ENCODE measurements around the gene STXBP5. TPM values are rescaled to one million over a fixed set of nuclear protein-coding genes. Genes with fewer than 3 reads are reported as not detected.

STXBP5 gene
- total RNA-seq, 2 experiments from 2014 or later: 14.4 to 15.0 TPM

DNA sequence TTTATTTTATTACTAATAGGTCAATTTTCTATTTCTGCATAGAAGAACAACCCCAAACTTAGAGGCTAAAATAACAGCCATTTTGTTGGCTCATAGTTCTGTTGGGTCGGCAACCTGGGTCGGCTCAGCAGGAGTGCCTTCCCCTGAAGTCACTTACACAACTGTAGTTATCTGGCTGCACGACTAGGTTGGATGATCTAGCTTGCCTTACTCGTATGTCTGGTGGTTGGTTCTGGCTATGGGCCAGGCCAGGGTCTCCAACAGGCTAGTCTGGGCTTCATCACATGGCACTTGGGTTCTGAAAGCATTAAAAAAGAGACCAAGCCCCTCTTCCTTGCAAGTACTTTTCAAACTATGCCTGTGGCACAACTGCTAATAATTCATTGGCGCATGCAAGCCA is 53.5 kb downstream of the STXBP5 start:
- Mint-ChIP-seq H3K27ac (no peak overlapping the region), H3K36me3 (ENCODE audit: low read depth) (peaks cover 12% of the 10 kb centered on the region), H3K4me3 (no peak overlapping the region), H3K27me3 (no peaks in the 10 kb centered on the region), H3K4me1 (peaks cover 8% of the 10 kb centered on the region), H3K9me3 (ENCODE audit: low read depth) (peaks cover 8% of the 10 kb centered on the region)
- CTCF ChIA-PET: no interaction called here
- POLR2A ChIA-PET: no interaction called here
- DNase-seq: no peak
- intact Hi-C loops (cut with DNase I, micrococcal nuclease): no loop called here
- no peak for ATAC-seq

DNA sequence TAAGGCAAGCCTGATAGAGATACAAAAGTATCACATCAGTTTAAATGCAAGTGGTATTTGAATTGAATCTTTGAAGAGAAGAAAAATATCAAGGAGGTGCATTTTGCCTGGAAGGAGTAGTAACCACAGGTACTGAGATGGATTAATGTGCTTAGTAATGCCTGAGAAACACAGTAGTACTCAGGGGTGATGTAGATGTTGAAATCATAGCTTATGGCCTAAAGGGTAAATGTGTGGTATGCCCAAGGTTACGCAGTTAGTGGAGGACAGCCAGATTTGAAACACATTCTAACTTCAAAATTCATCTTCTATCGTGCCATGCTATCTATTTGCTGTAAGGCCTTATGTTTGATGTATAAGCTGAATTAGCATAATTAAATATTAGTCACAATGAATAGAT is 55.9 kb downstream of the STXBP5 start:
- no peaks in the 10 kb centered on the region for H3K9me3 Mint-ChIP-seq (ENCODE audit: low read depth)
- POLR2A ChIA-PET: no interaction called here
- no peak for DNase-seq
- no peaks in the 10 kb centered on the region for H3K27me3 Mint-ChIP-seq
- CTCF ChIA-PET: no interaction called here
- no peak overlapping the region for H3K4me3 Mint-ChIP-seq
- ATAC-seq: no peak
- H3K36me3 Mint-ChIP-seq (ENCODE audit: low read depth): peaks cover 13% of the 10 kb centered on the region
- H3K4me1 Mint-ChIP-seq: peaks cover 4% of the 10 kb centered on the region
- intact Hi-C loops (cut with DNase I, micrococcal nuclease): no loop called here
- no peak overlapping the region for H3K27ac Mint-ChIP-seq

DNA sequence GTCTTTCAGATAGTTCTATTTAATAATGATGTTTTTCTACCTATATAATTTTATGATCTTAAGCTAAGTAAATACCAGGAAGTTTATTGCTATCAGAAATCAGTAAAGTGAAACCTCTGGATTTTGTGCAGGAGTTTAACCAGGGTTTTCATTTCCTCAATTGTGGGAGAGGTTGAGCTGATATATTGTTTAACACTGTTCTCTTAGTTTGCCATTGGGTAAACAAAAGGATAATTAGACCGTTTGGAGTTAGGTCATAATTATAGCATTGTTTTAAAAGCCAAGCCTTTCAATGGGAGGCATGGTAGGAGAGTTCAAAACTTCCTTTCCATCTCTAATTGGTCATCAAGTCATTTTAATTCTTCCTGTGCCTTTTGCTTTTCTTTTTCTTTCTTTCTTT is 58.7 kb downstream of the STXBP5 start:
- no peaks in the 10 kb centered on the region for H3K9me3 Mint-ChIP-seq (ENCODE audit: low read depth)
- no peaks in the 10 kb centered on the region for H3K27me3 Mint-ChIP-seq
- intact Hi-C loops (cut with DNase I, micrococcal nuclease): no loop called here
- no peak overlapping the region for H3K4me3 Mint-ChIP-seq
- ATAC-seq: no peak
- ChIA-PET CTCF (no interaction called here), POLR2A (no interaction called here)
- peaks cover 32% of the 10 kb centered on the region for H3K36me3 Mint-ChIP-seq (ENCODE audit: low read depth)
- H3K27ac Mint-ChIP-seq: no peak overlapping the region
- no peak for DNase-seq
- peaks cover 6% of the 10 kb centered on the region for H3K4me1 Mint-ChIP-seq

DNA sequence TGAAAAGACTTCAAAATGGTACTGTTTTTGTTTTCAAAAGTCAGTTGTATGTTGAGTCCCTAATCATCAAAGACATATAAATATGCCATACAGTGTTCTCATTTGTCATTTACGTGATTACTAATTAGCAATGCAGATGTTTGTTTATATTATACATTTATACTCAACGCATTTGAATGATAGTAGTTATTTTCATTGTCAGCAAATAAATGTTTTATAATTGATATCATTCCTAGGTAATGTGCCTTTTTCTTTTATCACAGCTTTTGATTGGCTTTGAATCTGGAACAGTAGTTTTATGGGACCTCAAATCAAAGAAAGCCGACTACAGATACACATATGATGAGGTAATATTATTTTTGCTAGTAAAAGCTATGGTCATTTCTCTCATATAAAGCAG is 62.6 kb downstream of the STXBP5 start:
- no peak for DNase-seq
- ATAC-seq: no peak
- POLR2A ChIA-PET: no interaction called here
- no peaks in the 10 kb centered on the region for H3K27me3 Mint-ChIP-seq
- no peak overlapping the region for H3K27ac Mint-ChIP-seq
- CTCF ChIA-PET: interaction anchor here (0.9 to 1.0 kb wide), 2 partner anchors 36 to 116 kb away, joined by 3 to 4 read pairs; no protein-coding TSS in a partner anchor
- no peak overlapping the region for H3K4me3 Mint-ChIP-seq
- peaks cover 17% of the 10 kb centered on the region for H3K4me1 Mint-ChIP-seq
- intact Hi-C loops (cut with DNase I, micrococcal nuclease): loop anchor here in 1 of 2 experiments (5.0 kb wide), 2 partner anchors 60 to 415 kb away; no protein-coding TSS in a partner anchor
- H3K9me3 Mint-ChIP-seq (ENCODE audit: low read depth): no peaks in the 10 kb centered on the region
- peaks cover 48% of the 10 kb centered on the region for H3K36me3 Mint-ChIP-seq (ENCODE audit: low read depth)

DNA sequence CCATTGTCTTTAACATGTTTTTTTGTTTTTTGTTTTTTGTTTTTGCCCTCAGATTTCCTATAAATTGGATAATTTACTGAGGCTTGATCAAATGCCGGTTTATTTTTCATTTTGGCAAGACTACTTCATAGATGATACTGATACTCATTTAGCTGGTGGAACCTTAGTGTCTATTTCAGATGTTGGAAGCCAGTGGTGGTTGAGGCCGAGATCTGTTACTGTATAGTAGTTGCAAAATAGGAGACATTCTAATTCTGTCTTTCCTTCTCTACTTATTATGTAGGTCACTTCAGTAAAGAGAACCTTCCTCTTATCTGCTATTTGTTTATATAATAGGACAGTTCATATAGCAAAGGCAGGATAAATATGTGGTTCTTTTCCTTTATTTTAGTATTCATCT is 63.4 kb downstream of the STXBP5 start:
- H3K4me1 Mint-ChIP-seq: peaks cover 17% of the 10 kb centered on the region
- intact Hi-C loops (cut with DNase I, micrococcal nuclease): loop anchor here (1.0 to 5.0 kb wide), 5 partner anchors 15 to 415 kb away; no protein-coding TSS in a partner anchor
- ChIA-PET POLR2A (interaction anchor here (0.5 kb wide), 1 partner anchor 15 kb away, joined by 3 read pairs; no protein-coding TSS in a partner anchor), CTCF (interaction anchor here (0.9 kb wide), 1 partner anchor 37 kb away, joined by 4 read pairs; no protein-coding TSS in a partner anchor)
- no peak overlapping the region for H3K4me3 Mint-ChIP-seq
- peaks cover 50% of the 10 kb centered on the region for H3K36me3 Mint-ChIP-seq (ENCODE audit: low read depth)
- H3K27me3 Mint-ChIP-seq: no peaks in the 10 kb centered on the region
- peak overlapping the region; percentile 68 for H3K27ac Mint-ChIP-seq
- ATAC-seq: no peak
- H3K9me3 Mint-ChIP-seq (ENCODE audit: low read depth): no peaks in the 10 kb centered on the region
- no peak for DNase-seq

DNA sequence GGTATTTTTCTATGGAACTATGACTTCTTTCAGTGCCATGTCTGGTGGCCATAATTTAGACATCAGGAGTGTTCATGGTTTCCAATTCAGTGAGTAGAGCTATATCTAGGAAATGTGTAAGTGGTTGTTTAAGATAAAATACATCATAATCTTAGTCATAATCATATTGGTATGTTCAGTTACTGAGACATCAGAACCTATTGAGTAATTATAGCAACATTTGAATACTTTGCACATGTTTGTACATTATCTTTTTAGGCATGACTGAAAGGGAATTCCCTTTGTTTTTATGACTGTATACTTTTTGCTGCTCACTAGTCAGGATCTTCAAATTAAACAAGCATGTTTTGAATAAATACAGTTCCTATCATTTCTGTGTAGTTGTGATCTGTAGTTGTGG is 64.0 kb downstream of the STXBP5 start:
- Mint-ChIP-seq H3K27me3 (no peaks in the 10 kb centered on the region), H3K27ac (peak overlapping the region; percentile 79), H3K4me3 (no peak overlapping the region), H3K36me3 (ENCODE audit: low read depth) (peaks cover 50% of the 10 kb centered on the region), H3K4me1 (peaks cover 17% of the 10 kb centered on the region), H3K9me3 (ENCODE audit: low read depth) (no peaks in the 10 kb centered on the region)
- ChIA-PET CTCF (no interaction called here), POLR2A (interaction anchor here (0.5 kb wide), 1 partner anchor 15 kb away, joined by 3 read pairs; no protein-coding TSS in a partner anchor)
- DNase-seq (no peak), ATAC-seq (peak; percentile 92)
- intact Hi-C loops (cut with DNase I, micrococcal nuclease): loop anchor here (1.0 to 5.0 kb wide), 5 partner anchors 14 to 416 kb away; no protein-coding TSS in a partner anchor

DNA sequence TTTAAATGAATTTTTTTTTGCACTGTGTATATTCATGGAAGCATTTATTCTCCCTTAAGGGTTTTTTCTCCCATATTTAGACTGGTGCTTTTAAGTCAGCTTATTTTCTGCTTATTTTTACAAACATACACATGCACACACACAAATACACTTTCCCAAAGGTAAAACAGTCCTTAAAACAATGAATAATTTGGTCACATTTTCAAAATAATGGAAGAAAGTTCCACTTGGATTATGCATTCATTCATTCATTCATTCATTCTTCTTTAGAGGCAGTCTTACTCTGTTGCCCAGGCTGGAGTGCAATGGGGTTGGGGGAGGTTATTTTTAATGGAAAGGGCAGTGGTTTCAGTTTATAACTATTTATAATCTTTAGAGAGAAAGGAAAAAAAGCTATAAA is 69.8 kb downstream of the STXBP5 start:
- Mint-ChIP-seq H3K4me3 (no peak overlapping the region), H3K4me1 (peaks cover 4% of the 10 kb centered on the region), H3K27ac (no peak overlapping the region), H3K27me3 (no peaks in the 10 kb centered on the region), H3K36me3 (ENCODE audit: low read depth) (peaks cover 44% of the 10 kb centered on the region), H3K9me3 (ENCODE audit: low read depth) (no peaks in the 10 kb centered on the region)
- ChIA-PET CTCF (no interaction called here), POLR2A (no interaction called here)
- DNase-seq (no peak), ATAC-seq (no peak)
- intact Hi-C loops (cut with DNase I, micrococcal nuclease): no loop called here

DNA sequence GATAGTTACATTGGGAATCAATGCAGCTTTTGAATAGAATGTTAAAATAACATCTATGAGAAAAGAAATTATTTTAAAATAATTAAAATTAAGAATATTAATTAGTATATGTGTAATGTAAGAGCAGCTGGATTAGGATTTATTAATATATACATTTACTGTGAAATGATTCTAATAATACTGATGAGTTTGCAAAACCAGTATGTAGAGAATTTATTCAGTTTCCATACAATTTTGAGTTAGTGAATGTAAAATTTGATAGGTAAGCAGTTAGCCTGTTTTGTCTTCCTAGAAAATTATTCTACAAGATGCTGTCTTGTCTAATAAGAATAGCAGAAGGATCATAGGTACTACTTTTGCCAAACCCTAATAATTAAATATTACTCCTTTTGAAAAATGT is 70.6 kb downstream of the STXBP5 start:
- POLR2A ChIA-PET: no interaction called here
- no peaks in the 10 kb centered on the region for H3K27me3 Mint-ChIP-seq
- H3K36me3 Mint-ChIP-seq (ENCODE audit: low read depth): peaks cover 45% of the 10 kb centered on the region
- CTCF ChIA-PET: no interaction called here
- H3K27ac Mint-ChIP-seq: no peak overlapping the region
- DNase-seq (no peak), ATAC-seq (no peak)
- peaks cover 12% of the 10 kb centered on the region for H3K4me1 Mint-ChIP-seq
- intact Hi-C loops (cut with DNase I, micrococcal nuclease): no loop called here
- no peak overlapping the region for H3K4me3 Mint-ChIP-seq
- no peaks in the 10 kb centered on the region for H3K9me3 Mint-ChIP-seq (ENCODE audit: low read depth)

DNA sequence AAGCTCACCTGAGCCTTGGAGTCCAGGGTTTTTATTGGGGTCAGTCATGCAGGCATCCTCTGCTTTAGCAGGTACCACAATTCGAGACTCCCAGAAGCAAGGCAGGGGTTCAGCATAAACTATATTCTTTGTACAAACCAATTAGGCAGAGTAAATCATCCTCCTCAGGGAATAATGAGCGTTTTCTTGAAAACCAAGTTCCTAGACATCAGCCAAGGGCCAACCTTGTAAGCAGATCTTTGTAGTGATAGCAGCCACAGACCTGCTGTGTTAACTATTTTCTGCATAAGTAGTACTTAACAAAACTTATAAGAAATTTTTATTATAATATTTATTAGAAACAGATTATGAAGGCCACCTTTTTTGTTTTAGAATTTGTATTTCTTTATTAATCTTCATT is 74.7 kb downstream of the STXBP5 start:
- DNase-seq (no peak), ATAC-seq (no peak)
- Mint-ChIP-seq H3K4me1 (peaks cover 38% of the 10 kb centered on the region), H3K4me3 (no peak overlapping the region), H3K36me3 (ENCODE audit: low read depth) (peaks cover 38% of the 10 kb centered on the region), H3K27me3 (no peaks in the 10 kb centered on the region), H3K27ac (peak overlapping the region; percentile 72), H3K9me3 (ENCODE audit: low read depth) (no peaks in the 10 kb centered on the region)
- ChIA-PET CTCF (no interaction called here), POLR2A (no interaction called here)
- intact Hi-C loops (cut with DNase I, micrococcal nuclease): no loop called here

DNA sequence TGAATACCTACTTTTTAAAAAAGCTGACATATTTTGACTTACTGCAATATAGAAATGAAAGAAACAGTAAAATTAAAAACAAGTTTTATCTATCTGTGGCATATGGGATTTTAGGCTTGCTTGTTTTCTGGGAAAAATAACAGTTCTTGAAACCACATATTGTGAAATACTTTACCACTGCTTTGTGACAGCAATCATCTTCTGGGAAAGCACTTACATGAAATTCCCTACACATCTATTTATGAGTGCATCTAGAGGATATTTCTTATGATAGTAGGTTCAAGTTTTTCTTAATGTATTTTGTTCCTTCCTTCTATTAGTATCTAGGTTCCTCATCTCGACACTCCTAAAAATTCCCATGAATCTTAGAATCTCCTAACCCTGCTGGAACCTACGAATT is 75.2 kb downstream of the STXBP5 start:
- ChIA-PET POLR2A (no interaction called here), CTCF (no interaction called here)
- intact Hi-C loops (cut with DNase I, micrococcal nuclease): no loop called here
- H3K9me3 Mint-ChIP-seq (ENCODE audit: low read depth): no peaks in the 10 kb centered on the region
- peak overlapping the region; percentile 77 for H3K27ac Mint-ChIP-seq
- peaks cover 36% of the 10 kb centered on the region for H3K36me3 Mint-ChIP-seq (ENCODE audit: low read depth)
- DNase-seq (no peak), ATAC-seq (no peak)
- peaks cover 40% of the 10 kb centered on the region for H3K4me1 Mint-ChIP-seq
- no peaks in the 10 kb centered on the region for H3K27me3 Mint-ChIP-seq
- H3K4me3 Mint-ChIP-seq: no peak overlapping the region

DNA sequence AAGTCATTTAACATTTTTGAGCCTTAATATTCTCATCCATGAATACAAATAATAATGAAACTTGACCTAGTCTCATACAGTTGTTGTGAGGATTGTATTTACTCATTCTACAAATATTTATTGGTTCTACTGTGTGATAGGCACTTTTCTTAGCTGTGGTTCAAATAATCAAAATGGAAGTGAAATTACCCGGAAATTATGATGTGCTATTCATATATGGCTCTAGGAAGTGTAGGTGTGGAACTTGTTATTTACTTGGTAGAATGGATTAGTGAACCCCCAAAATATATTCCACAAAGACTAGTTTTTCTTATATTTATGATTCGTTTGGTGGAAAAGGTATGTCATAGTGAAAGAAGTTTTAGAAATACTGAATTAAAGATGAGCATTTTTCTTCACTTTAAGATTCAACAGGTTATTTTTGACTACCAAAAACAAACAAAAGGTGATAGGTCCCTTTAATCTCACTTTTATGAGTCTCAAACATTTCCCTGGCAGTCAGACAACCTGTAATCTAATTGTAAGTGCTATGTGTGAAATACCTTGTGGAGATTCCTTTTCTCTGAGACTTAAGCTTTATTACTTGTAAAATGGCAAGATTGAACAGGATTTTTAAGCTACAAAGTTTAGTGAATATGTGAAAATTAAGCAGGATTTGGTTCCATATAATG is 77.8 kb downstream of the STXBP5 start:
- DNase-seq: no peak
- H3K36me3 Mint-ChIP-seq (ENCODE audit: low read depth): peaks cover 35% of the 10 kb centered on the region
- intact Hi-C loops (cut with DNase I, micrococcal nuclease): loop anchor here (1.0 to 5.0 kb wide), 6 partner anchors 14 to 428 kb away; partner anchors contain the start of gene STXBP5 (in 1 of the 2)
- H3K4me1 Mint-ChIP-seq: peaks cover 49% of the 10 kb centered on the region
- H3K9me3 Mint-ChIP-seq (ENCODE audit: low read depth): no peaks in the 10 kb centered on the region
- H3K27me3 Mint-ChIP-seq: no peaks in the 10 kb centered on the region
- peak overlapping the region; percentile 90 for H3K27ac Mint-ChIP-seq
- H3K4me3 Mint-ChIP-seq: no peak overlapping the region
- CTCF ChIA-PET: interaction anchor here (0.7 to 1.7 kb wide), 3 partner anchors 60 to 141 kb away, joined by 3 to 4 read pairs (median 4); no protein-coding TSS in a partner anchor
- peak; percentile 64 for ATAC-seq
- POLR2A ChIA-PET: no interaction called here

DNA sequence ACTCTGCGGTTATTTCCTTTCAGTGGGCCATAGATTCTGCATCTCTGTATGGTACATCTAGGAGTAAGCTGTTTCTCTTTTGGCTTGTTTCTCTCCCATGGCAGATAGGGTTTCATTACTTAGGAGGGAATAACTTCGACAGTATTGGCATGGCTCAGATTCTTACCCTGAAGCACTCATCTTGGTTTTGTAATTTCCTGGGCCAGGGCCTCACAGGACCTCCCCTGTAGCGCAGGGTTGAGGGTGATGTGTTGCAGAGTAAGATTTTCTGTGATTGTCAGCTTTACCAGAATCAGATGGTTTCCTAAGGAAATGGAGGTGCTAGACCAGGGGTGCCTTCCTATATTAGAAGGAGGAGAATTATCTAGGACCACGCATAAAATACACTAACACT is 78.3 kb downstream of the STXBP5 start:
- POLR2A ChIA-PET: interaction anchor here (0.6 kb wide), 2 partner anchors 15 to 335 kb away, joined by 3 to 4 read pairs; no protein-coding TSS in a partner anchor
- H3K36me3 Mint-ChIP-seq (ENCODE audit: low read depth): peaks cover 30% of the 10 kb centered on the region
- H3K9me3 Mint-ChIP-seq (ENCODE audit: low read depth): no peaks in the 10 kb centered on the region
- intact Hi-C loops (cut with DNase I, micrococcal nuclease): loop anchor here (1.0 to 5.0 kb wide), 6 partner anchors 14 to 428 kb away; partner anchors contain the start of gene STXBP5 (in 1 of the 2)
- CTCF ChIA-PET: interaction anchor here (0.7 to 1.7 kb wide), 4 partner anchors 9 to 142 kb away, joined by 3 to 4 read pairs (median 4); no protein-coding TSS in a partner anchor
- peak overlapping the region; percentile 90 for H3K27ac Mint-ChIP-seq
- DNase-seq (peak; percentile 11), ATAC-seq (peak; percentile 38)
- H3K4me3 Mint-ChIP-seq: no peak overlapping the region
- H3K27me3 Mint-ChIP-seq: no peaks in the 10 kb centered on the region
- H3K4me1 Mint-ChIP-seq: peaks cover 49% of the 10 kb centered on the region

Data from activated CD4-positive, alpha-beta T cell treated with anti-CD3 and anti-CD28 coated beads for 36 hours (primary cell).